Mesenteric fat pad (tissue), 1 donor: ENCODE results near the gene VOPP1. TPM values are rescaled to one million over a fixed set of nuclear protein-coding genes. Genes with fewer than 3 reads are reported as not detected.

Experiments used
- total RNA-seq: library from RNA; stranded (reverse); fragmentation: NEBNext Ultra II Directional; extraction: Animal tissue kit (Norgen Biotek cat#: 25700); gene quantifications from one replicate; pipeline ENCODE4 v1.2.1, GENCODE V29; 2021
- donor health status: DM: yes; HTN: yes; CAD: no.

VOPP1 gene
- total RNA-seq, 1 donor from 2014 or later, result 69.5 TPM

Other genes starting within 250 kb of the VOPP1 start
- 11.0 TPM for gene LANCL2, start 207.2 kb downstream of the VOPP1 start, total RNA-seq